WTC11 (cell line): ENCODE results near the gene SCN4B. TPM values are rescaled to one million over a fixed set of nuclear protein-coding genes. Genes with fewer than 3 reads are reported as not detected.

Experiments used
- ATAC-seq: fragments of 200-7000 bp; cut with Tn5 transposase; 2 replicates; pipeline ENCODE4 v1.10.0; 2021; ENCODE audit warnings: mild to moderate bottlenecking, moderate library complexity
- CTCF ChIA-PET: fragments of 300-600 bp; sonication (Branson Sonifier 250); formaldehyde crosslinking; loops from one replicate; lab custom pipeline; 2021; ENCODE audit warnings: antibody characterized with exemption; lab: Charles Lee
- POLR2A ChIA-PET: fragments of 350-600 bp; sonication (Branson Sonifier 250); formaldehyde crosslinking; loops from one replicate; lab custom pipeline; 2021; ENCODE audit warnings: antibody characterized with exemption; lab: Charles Lee
- DNase-seq: peaks from one replicate; pipeline ENCODE4 v3.0.0; 2021; ENCODE audit warnings: low spot score
- H3K27ac Mint-ChIP-seq: 2 replicates; pipeline ENCODE4 v1.8.0; 2021; ENCODE audit warnings: mixed read lengths
- H3K27me3 Mint-ChIP-seq: 2 replicates; pipeline ENCODE4 v1.8.0; 2021; ENCODE audit warnings: low read depth, mild to moderate bottlenecking, moderate library complexity, mixed read lengths
- H3K36me3 Mint-ChIP-seq: 2 replicates; pipeline ENCODE4 v1.8.0; 2021; ENCODE audit warnings: mixed read lengths
- H3K4me1 Mint-ChIP-seq: 2 replicates; pipeline ENCODE4 v1.8.0; 2022; ENCODE audit warnings: mixed read lengths
- H3K4me3 Mint-ChIP-seq: 2 replicates; pipeline ENCODE4 v1.8.0; 2021; ENCODE audit warnings: mild to moderate bottlenecking, moderate library complexity, mixed read lengths
- H3K9me3 Mint-ChIP-seq: 2 replicates; pipeline ENCODE4 v1.8.0; 2021; ENCODE audit warnings: mixed read lengths
- ATF6 ChIP-seq: sonication (generic); formaldehyde crosslinking; IDR thresholded peaks from 2 replicates; pipeline ENCODE4 v1.8.1; 2023; ENCODE audit warnings: mild to moderate bottlenecking, missing genetic modification reagents
- CBFB ChIP-seq: sonication (generic); formaldehyde crosslinking; IDR thresholded peaks from 2 replicates; pipeline ENCODE4 v1.8.1; 2022; ENCODE audit warnings: mild to moderate bottlenecking, low read depth, missing genetic modification reagents
- CREM ChIP-seq: sonication (generic); formaldehyde crosslinking; IDR thresholded peaks from 2 replicates; pipeline ENCODE4 v1.8.1; 2022; ENCODE audit warnings: mild to moderate bottlenecking, missing genetic modification reagents, moderate library complexity
- FOXP4 ChIP-seq: sonication (generic); formaldehyde crosslinking; IDR thresholded peaks from 2 replicates; pipeline ENCODE4 v1.8.0; 2022; ENCODE audit warnings: mild to moderate bottlenecking, missing genetic modification reagents
- GRHL2 ChIP-seq: fragments of 250-450 bp; sonication (Bioruptor Pico); IDR thresholded peaks from 2 replicates; pipeline ENCODE4 v1.8.0; 2022; ENCODE audit warnings: mild to moderate bottlenecking, moderate library complexity; ENCODE audit not compliant: insufficient replicate concordance, severe bottlenecking
- HMGXB4 ChIP-seq: sonication (generic); formaldehyde crosslinking; IDR thresholded peaks from 2 replicates; pipeline ENCODE4 v1.8.1; 2023; ENCODE audit warnings: mild to moderate bottlenecking, moderate library complexity, missing genetic modification reagents
- IRF2 ChIP-seq: sonication (generic); formaldehyde crosslinking; IDR thresholded peaks from 2 replicates; pipeline ENCODE4 v1.8.0; 2022; ENCODE audit warnings: low read depth, missing genetic modification reagents, borderline replicate concordance
- KAT7 ChIP-seq: sonication (generic); formaldehyde crosslinking; IDR thresholded peaks from 2 replicates; pipeline ENCODE4 v1.8.1; 2023; ENCODE audit warnings: missing genetic modification reagents, mild to moderate bottlenecking, borderline replicate concordance
- NR1H2 ChIP-seq: sonication (generic); formaldehyde crosslinking; IDR thresholded peaks from 2 replicates; pipeline ENCODE4 v1.9.0; 2021; ENCODE audit warnings: mild to moderate bottlenecking, moderate library complexity, missing genetic modification reagents
- RELA ChIP-seq: sonication (generic); formaldehyde crosslinking; IDR thresholded peaks from 2 replicates; pipeline ENCODE4 v1.8.1; 2022; ENCODE audit warnings: missing genetic modification reagents, mild to moderate bottlenecking, borderline replicate concordance
- SMAD3 ChIP-seq: sonication (generic); formaldehyde crosslinking; IDR thresholded peaks from 2 replicates; pipeline ENCODE4 v1.8.0; 2022; ENCODE audit warnings: missing genetic modification reagents, mild to moderate bottlenecking, borderline replicate concordance
- TEAD1 ChIP-seq: sonication (generic); formaldehyde crosslinking; IDR thresholded peaks from 2 replicates; pipeline ENCODE4 v1.8.0; 2022; ENCODE audit warnings: mild to moderate bottlenecking, missing genetic modification reagents
- TEAD4 ChIP-seq: sonication (generic); formaldehyde crosslinking; IDR thresholded peaks from 2 replicates; pipeline ENCODE4 v1.8.0; 2022; ENCODE audit warnings: mild to moderate bottlenecking, missing genetic modification reagents
- TP53 ChIP-seq: sonication (generic); formaldehyde crosslinking; IDR thresholded peaks from 2 replicates; pipeline ENCODE4 v1.8.1; 2023; ENCODE audit warnings: mild to moderate bottlenecking, missing genetic modification reagents
- ZNF263 ChIP-seq: sonication (generic); formaldehyde crosslinking; IDR thresholded peaks from 2 replicates; pipeline ENCODE4 v1.8.1; 2022; ENCODE audit warnings: low read depth, mild to moderate bottlenecking, moderate library complexity, missing genetic modification reagents
- ZNF396 ChIP-seq: fragments of 250-450 bp; sonication (Bioruptor Pico); IDR thresholded peaks from 2 replicates; pipeline ENCODE4 v1.8.0; 2021; ENCODE audit warnings: mild to moderate bottlenecking, moderate library complexity, borderline replicate concordance
- ZNF416 ChIP-seq: fragments of 250-450 bp; sonication (Bioruptor Pico); IDR thresholded peaks from 2 replicates; pipeline ENCODE4 v1.9.0; 2021; ENCODE audit warnings: mild to moderate bottlenecking, inconsistent platforms
- ZNF423 ChIP-seq: fragments of 250-450 bp; sonication (Bioruptor Pico); IDR thresholded peaks from 2 replicates; pipeline ENCODE4 v2.1.2; 2022; ENCODE audit warnings: mild to moderate bottlenecking, moderate library complexity
- total RNA-seq: library from RNA; stranded (reverse); gene quantifications from 3 replicates; pipeline ENCODE4 v1.2.3, GENCODE V29; 2021
- TF ChIP-seq, protein P1 (sequence below): sonication (generic); formaldehyde crosslinking; IDR thresholded peaks from 2 replicates; pipeline ENCODE4 v1.8.1; 2023; ENCODE audit warnings: mild to moderate bottlenecking, missing genetic modification reagents, moderate library complexity
- TF ChIP-seq, protein P2 (sequence below): sonication (generic); formaldehyde crosslinking; IDR thresholded peaks from 2 replicates; pipeline ENCODE4 v1.8.0; 2022; ENCODE audit warnings: missing genetic modification reagents

Gene SCN4B
- total RNA-seq, 1 experiment from 2014 or later = 4.4 TPM

DNA sequence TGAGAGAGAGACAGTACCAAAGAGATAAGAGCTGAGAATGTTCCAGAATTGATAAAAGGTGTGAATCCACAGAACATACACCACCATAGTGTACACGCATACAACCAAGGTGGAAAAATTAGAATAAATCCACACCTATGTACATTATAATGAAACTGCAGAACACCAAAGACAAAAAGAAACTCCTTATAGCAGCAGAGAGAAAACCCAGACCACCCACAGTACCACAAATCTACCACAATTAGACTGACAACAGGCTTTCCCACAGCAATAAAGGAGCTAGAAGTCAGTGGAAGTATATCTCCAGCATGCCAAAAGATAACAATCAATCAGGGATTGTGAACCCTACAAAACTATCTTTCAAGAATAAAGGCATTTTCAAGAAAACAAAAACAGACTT is 31.8 kb downstream of the SCN4B start:
- ATAC-seq = no peak
- H3K27me3 Mint-ChIP-seq = no peaks in the 10 kb centered on the region
- no peak for TF ChIP-seq CBFB (CRISPR knock-in tag)
- TF ChIP-seq CREM (CRISPR knock-in tag) = no peak
- TF ChIP-seq TP53 (CRISPR knock-in tag) = no peak
- no peak for TF ChIP-seq KAT7
- no peak for TF ChIP-seq ZNF423 (CRISPR knock-in tag)
- TF ChIP-seq SMAD3 (CRISPR knock-in tag) = no peak
- ChIA-PET CTCF (no interaction called here), POLR2A (no interaction called here)
- no peak for DNase-seq
- peaks cover 11% of the 10 kb centered on the region for H3K4me1 Mint-ChIP-seq
- H3K36me3 Mint-ChIP-seq = no peaks in the 10 kb centered on the region; the same call in 1 of the 2 replicates
- peaks cover 7% of the 10 kb centered on the region; the same call in 1 of the 2 replicates for H3K9me3 Mint-ChIP-seq
- no peak overlapping the region for H3K4me3 Mint-ChIP-seq
- H3K27ac Mint-ChIP-seq = no peak overlapping the region

- CTCF ChIA-PET = interaction anchor here (1.2 to 1.5 kb wide), 2 partner anchors 38 to 53 kb away, joined by 3 read pairs; no protein-coding TSS in a partner anchor
- Mint-ChIP-seq H3K4me1 (peaks cover 11% of the 10 kb centered on the region), H3K27me3 (no peaks in the 10 kb centered on the region; the same call in 1 of the 2 replicates), H3K27ac (no peak overlapping the region), H3K9me3 (peaks cover 7% of the 10 kb centered on the region; the same call in 1 of the 2 replicates), H3K36me3 (no peaks in the 10 kb centered on the region; the same call in 1 of the 2 replicates), H3K4me3 (no peak overlapping the region)
- ATAC-seq = no peak
- no peak for DNase-seq
- TF ChIP-seq ZNF396 (CRISPR knock-in tag) (no peak), GRHL2 (no peak), FOXP4 (CRISPR knock-in tag) (no peak), ZNF416 (CRISPR knock-in tag) (no peak), TEAD4 (no peak), NR1H2 (no peak), TEAD1 (no peak), ZNF263 (CRISPR knock-in tag) (no peak)
- TF ChIP-seq, all 79 proteins: peak for 0
- POLR2A ChIA-PET = no interaction called here
Observed at GRCh38 chr11:118117790-118118601, 34.6 kb downstream of the SCN4B start.

DNA sequence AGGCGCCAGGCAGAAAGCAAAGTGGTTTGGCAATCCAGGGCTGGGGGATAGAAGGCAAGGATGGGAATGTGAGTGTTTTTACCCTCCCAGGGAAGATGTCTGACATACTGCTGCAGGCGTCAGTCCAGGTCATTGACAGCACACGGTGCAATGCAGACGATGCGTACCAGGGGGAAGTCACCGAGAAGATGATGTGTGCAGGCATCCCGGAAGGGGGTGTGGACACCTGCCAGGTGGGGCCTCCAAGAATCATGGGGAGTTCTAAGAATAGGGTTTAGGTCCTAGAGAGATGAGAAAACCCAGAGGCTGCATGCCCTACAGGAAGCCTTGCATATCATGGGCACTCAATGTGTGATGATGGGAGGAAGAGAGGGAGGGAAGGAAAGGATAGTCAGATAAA is 37.6 kb downstream of the SCN4B start:
- H3K36me3 Mint-ChIP-seq = no peaks in the 10 kb centered on the region
- POLR2A ChIA-PET = no interaction called here
- peaks cover 11% of the 10 kb centered on the region for H3K4me1 Mint-ChIP-seq
- H3K27me3 Mint-ChIP-seq = no peaks in the 10 kb centered on the region; the same call in 1 of the 2 replicates
- DNase-seq (no peak), ATAC-seq (no peak)
- H3K4me3 Mint-ChIP-seq = no peak overlapping the region
- H3K27ac Mint-ChIP-seq = no peak overlapping the region
- H3K9me3 Mint-ChIP-seq = no peaks in the 10 kb centered on the region
- CTCF ChIA-PET = interaction anchor here (1.3 kb wide), 1 partner anchor 298 kb away, joined by 3 read pairs; no protein-coding TSS in a partner anchor
- TF ChIP-seq HMGXB4 (CRISPR knock-in tag) (no peak), RELA (CRISPR knock-in tag) (no peak), ATF6 (no peak), IRF2 (CRISPR knock-in tag) (no peak)
- TF ChIP-seq, protein P1, sequence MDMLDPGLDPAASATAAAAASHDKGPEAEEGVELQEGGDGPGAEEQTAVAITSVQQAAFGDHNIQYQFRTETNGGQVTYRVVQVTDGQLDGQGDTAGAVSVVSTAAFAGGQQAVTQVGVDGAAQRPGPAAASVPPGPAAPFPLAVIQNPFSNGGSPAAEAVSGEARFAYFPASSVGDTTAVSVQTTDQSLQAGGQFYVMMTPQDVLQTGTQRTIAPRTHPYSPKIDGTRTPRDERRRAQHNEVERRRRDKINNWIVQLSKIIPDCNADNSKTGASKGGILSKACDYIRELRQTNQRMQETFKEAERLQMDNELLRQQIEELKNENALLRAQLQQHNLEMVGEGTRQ = no peak
- TF ChIP-seq, protein P2, sequence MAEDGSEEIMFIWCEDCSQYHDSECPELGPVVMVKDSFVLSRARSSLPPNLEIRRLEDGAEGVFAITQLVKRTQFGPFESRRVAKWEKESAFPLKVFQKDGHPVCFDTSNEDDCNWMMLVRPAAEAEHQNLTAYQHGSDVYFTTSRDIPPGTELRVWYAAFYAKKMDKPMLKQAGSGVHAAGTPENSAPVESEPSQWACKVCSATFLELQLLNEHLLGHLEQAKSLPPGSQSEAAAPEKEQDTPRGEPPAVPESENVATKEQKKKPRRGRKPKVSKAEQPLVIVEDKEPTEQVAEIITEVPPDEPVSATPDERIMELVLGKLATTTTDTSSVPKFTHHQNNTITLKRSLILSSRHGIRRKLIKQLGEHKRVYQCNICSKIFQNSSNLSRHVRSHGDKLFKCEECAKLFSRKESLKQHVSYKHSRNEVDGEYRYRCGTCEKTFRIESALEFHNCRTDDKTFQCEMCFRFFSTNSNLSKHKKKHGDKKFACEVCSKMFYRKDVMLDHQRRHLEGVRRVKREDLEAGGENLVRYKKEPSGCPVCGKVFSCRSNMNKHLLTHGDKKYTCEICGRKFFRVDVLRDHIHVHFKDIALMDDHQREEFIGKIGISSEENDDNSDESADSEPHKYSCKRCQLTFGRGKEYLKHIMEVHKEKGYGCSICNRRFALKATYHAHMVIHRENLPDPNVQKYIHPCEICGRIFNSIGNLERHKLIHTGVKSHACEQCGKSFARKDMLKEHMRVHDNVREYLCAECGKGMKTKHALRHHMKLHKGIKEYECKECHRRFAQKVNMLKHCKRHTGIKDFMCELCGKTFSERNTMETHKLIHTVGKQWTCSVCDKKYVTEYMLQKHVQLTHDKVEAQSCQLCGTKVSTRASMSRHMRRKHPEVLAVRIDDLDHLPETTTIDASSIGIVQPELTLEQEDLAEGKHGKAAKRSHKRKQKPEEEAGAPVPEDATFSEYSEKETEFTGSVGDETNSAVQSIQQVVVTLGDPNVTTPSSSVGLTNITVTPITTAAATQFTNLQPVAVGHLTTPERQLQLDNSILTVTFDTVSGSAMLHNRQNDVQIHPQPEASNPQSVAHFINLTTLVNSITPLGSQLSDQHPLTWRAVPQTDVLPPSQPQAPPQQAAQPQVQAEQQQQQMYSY (CRISPR knock-in tag) = no peak
